H1 (cell line): ENCODE measurements around the gene SDC4. TPM values are rescaled to one million over a fixed set of nuclear protein-coding genes. Genes with fewer than 3 reads are reported as not detected.

Experiments used
- CTCF ChIA-PET: fragments of 300-600 bp; sonication (Branson Sonifier 250); formaldehyde crosslinking; loops from one replicate; lab custom pipeline; 2021; ENCODE audit not compliant: partially characterized antibody; lab: Charles Lee
- POLR2A ChIA-PET: fragments of 300-600 bp; sonication (Branson Sonifier 250); formaldehyde crosslinking; loops from one replicate; lab custom pipeline; 2021; ENCODE audit warnings: inconsistent platforms; ENCODE audit not compliant: partially characterized antibody; lab: Charles Lee
- DNase-seq, 2 experiments: peaks; one replicate each; pipeline versions ENCODE4 v3.0.0 to v3.0.0-alpha.2; 2010 to 2022; ENCODE audit warnings: low spot score in 2 of 2, low read depth in 1 of 2, mixed read lengths in 1 of 2
- FAIRE-seq: peaks from 2 replicates; lab custom pipeline; 2011; peaks lifted over from hg19 to GRCh38; lab: Jason Lieb, UNC
- H2AFZ ChIP-seq: 2 replicates; pipeline ENCODE4 v1.8.1; 2012; ENCODE audit warnings: low read length, inconsistent platforms
- H2AK5ac ChIP-seq: 2 replicates; pipeline ENCODE4 v1.6.1; 2013; ENCODE audit warnings: low read depth, low read length
- H2BK120ac ChIP-seq: replicated peaks from 2 replicates; pipeline ENCODE3; 2013; ENCODE audit warnings: low read depth, low read length, inconsistent platforms
- H2BK12ac ChIP-seq: 2 replicates; pipeline ENCODE4 v1.6.1; 2013; ENCODE audit warnings: low read depth, low read length
- H2BK15ac ChIP-seq: 2 replicates; pipeline ENCODE4 v1.6.1; 2013; ENCODE audit warnings: low read length
- H2BK20ac ChIP-seq: 2 replicates; pipeline ENCODE4 v1.6.1; 2013; ENCODE audit warnings: low read length
- H2BK5ac ChIP-seq: 2 replicates; pipeline ENCODE4 v1.6.1; 2013; ENCODE audit warnings: low read depth, low read length
- H3K14ac ChIP-seq: 2 replicates; pipeline ENCODE4 v1.6.1; 2013; ENCODE audit warnings: inconsistent platforms; ENCODE audit not compliant: insufficient read length
- H3K18ac ChIP-seq: 2 replicates; pipeline ENCODE4 v1.6.1; 2013; ENCODE audit warnings: low read length; ENCODE audit errors: extremely low read depth
- H3K23ac ChIP-seq: 2 replicates; pipeline ENCODE4 v1.6.1; 2013; ENCODE audit warnings: inconsistent platforms; ENCODE audit not compliant: insufficient read length
- H3K23me2 ChIP-seq: 2 replicates; pipeline ENCODE4 v1.6.1; 2013; ENCODE audit warnings: low read depth, low read length
- H3K27ac ChIP-seq: 2 replicates; pipeline ENCODE4 v1.6.1; 2011; ENCODE audit warnings: low read depth, low read length, inconsistent platforms
- H3K27me3 ChIP-seq, 4 experiments: replicated peaks in 1 of 4; 1 replicate in 1 of 4; 2 replicates in 3 of 4; pipeline versions ENCODE4 v1.6.1 to v1.8.1; 2011 to 2013; ENCODE audit warnings: low read length in 3 of 4, mild to moderate bottlenecking in 3 of 4, inconsistent platforms in 2 of 4, mixed read lengths in 2 of 4, moderate library complexity in 1 of 4; ENCODE audit not compliant: control insufficient read depth in 3 of 4, insufficient read depth in 3 of 4; ENCODE audit errors: extremely low read depth in 1 of 4
- H3K36me3 ChIP-seq, 4 experiments: 2 replicates each; pipeline versions ENCODE4 v1.6.1 to v1.8.1; 2011 to 2013; ENCODE audit warnings: mild to moderate bottlenecking in 4 of 4, low read length in 3 of 4, moderate library complexity in 2 of 4, control low read depth in 1 of 4, inconsistent platforms in 1 of 4; ENCODE audit not compliant: insufficient read depth in 4 of 4, control insufficient read depth in 2 of 4
- H3K4ac ChIP-seq: replicated peaks from 2 replicates; pipeline ENCODE3; 2013; ENCODE audit warnings: low read length, low read depth, mixed read lengths, inconsistent platforms; ENCODE audit not compliant: insufficient read length
- H3K4me1 ChIP-seq, 4 experiments: replicated peaks in 1 of 4; 1 replicate in 1 of 4; 2 replicates in 3 of 4; pipeline versions ENCODE4 v1.6.1 to v1.8.1; 2011 to 2013; ENCODE audit warnings: low read length in 3 of 4, inconsistent platforms in 2 of 4, mixed read lengths in 1 of 4; ENCODE audit not compliant: insufficient read depth in 4 of 4, control insufficient read depth in 3 of 4
- H3K4me2 ChIP-seq, 2 experiments: 2 replicates each; pipeline versions ENCODE4 v1.6.1 to v1.8.1; 2011 to 2013; ENCODE audit warnings: low read depth in 2 of 2, low read length in 2 of 2, control low read depth in 1 of 2, inconsistent platforms in 1 of 2, mild to moderate bottlenecking in 1 of 2; ENCODE audit not compliant: insufficient read depth in 1 of 2
- H3K4me3 ChIP-seq, 4 experiments: fragments of 200-600, 300-600 bp in 1 of 4; sonication (generic), shearing (Covaris generic), sonication (Bioruptor Twin) in 1 of 4; 2 replicates each; pipeline versions ENCODE4 v1.5.1 to v1.8.1; 2011 to 2016; ENCODE audit warnings: low read length in 4 of 4, low read depth in 3 of 4, control low read depth in 2 of 4, inconsistent platforms in 2 of 4, mild to moderate bottlenecking in 2 of 4, mixed read lengths in 1 of 4, moderate library complexity in 1 of 4; ENCODE audit not compliant: insufficient read depth in 2 of 4; ENCODE audit errors: extremely low read depth in 1 of 4
- H3K56ac ChIP-seq: replicated peaks from 2 replicates; pipeline ENCODE3; 2013; ENCODE audit warnings: low read depth, mild to moderate bottlenecking, mixed read lengths, low read length, inconsistent platforms; ENCODE audit not compliant: insufficient read length
- H3K79me1 ChIP-seq: 2 replicates; pipeline ENCODE4 v1.6.1; 2013; ENCODE audit warnings: low read depth, low read length, control low read depth
- H3K79me2 ChIP-seq, 2 experiments: 2 replicates each; pipeline versions ENCODE4 v1.6.1 to v1.8.1; 2012 to 2013; ENCODE audit warnings: low read length in 2 of 2, mild to moderate bottlenecking in 2 of 2, inconsistent platforms in 1 of 2; ENCODE audit not compliant: insufficient read depth in 2 of 2, control insufficient read depth in 1 of 2
- H3K9ac ChIP-seq, 4 experiments: replicated peaks in 1 of 4; 1 replicate in 1 of 4; 2 replicates in 3 of 4; pipeline versions ENCODE4 v1.6.1 to v1.8.1; 2011 to 2013; ENCODE audit warnings: low read depth in 3 of 4, low read length in 3 of 4, control low read depth in 2 of 4, mild to moderate bottlenecking in 2 of 4, moderate library complexity in 2 of 4, inconsistent platforms in 1 of 4; ENCODE audit errors: extremely low read depth in 1 of 4
- H3K9me3 ChIP-seq, 2 experiments: 2 replicates each; pipeline versions ENCODE4 v1.6.1 to v1.8.1; 2012 to 2013; ENCODE audit warnings: mild to moderate bottlenecking in 2 of 2, moderate library complexity in 2 of 2, control low read depth in 1 of 2, inconsistent platforms in 1 of 2, low read depth in 1 of 2, low read length in 1 of 2, mixed read lengths in 1 of 2; ENCODE audit not compliant: insufficient read depth in 2 of 2
- H4K20me1 ChIP-seq, 2 experiments: replicated peaks in 1 of 2; 2 replicates each; pipeline versions ENCODE3 to v1.8.1; 2011 to 2013; ENCODE audit warnings: inconsistent platforms in 2 of 2, low read length in 2 of 2, mild to moderate bottlenecking in 1 of 2; ENCODE audit not compliant: insufficient read depth in 2 of 2, control insufficient read depth in 1 of 2
- H4K5ac ChIP-seq: 2 replicates; pipeline ENCODE4 v1.6.1; 2013; ENCODE audit warnings: low read length, low read depth, mixed read lengths, inconsistent platforms; ENCODE audit not compliant: insufficient read length
- H4K8ac ChIP-seq: 2 replicates; pipeline ENCODE4 v1.8.0; 2013; ENCODE audit warnings: mild to moderate bottlenecking, moderate library complexity, low read length, inconsistent platforms; ENCODE audit not compliant: insufficient read depth; ENCODE audit errors: extremely low read depth
- H4K91ac ChIP-seq: replicated peaks from 2 replicates; pipeline ENCODE3; 2013; ENCODE audit warnings: low read length, mixed read lengths, inconsistent platforms; ENCODE audit not compliant: insufficient read length
- CTCF ChIP-seq, 3 experiments: IDR thresholded peaks; 1 replicate in 2 of 3; 2 replicates in 1 of 3; pipeline versions ENCODE4 v1.5.1 to v1.6.1; 2011; ENCODE audit warnings: low read length in 3 of 3, mild to moderate bottlenecking in 3 of 3, inconsistent platforms in 2 of 3, low read depth in 1 of 3, moderate library complexity in 1 of 3; ENCODE audit not compliant: insufficient read depth in 1 of 3; ENCODE audit errors: control extremely low read depth in 1 of 3
- EZH2 ChIP-seq: fragments of 200-600 bp; sonication (generic); IDR thresholded peaks from 2 replicates; pipeline ENCODE4 v1.7.1; 2012; ENCODE audit warnings: low read depth, mild to moderate bottlenecking, moderate library complexity, low read length, inconsistent platforms; ENCODE audit not compliant: severe bottlenecking
- HDAC2 ChIP-seq, 2 experiments: fragments of 300-600 bp in 1 of 2; sonication (generic) in 1 of 2; IDR thresholded peaks; 2 replicates each; pipeline ENCODE4 v1.6.1; 2011 to 2012; ENCODE audit warnings: low read depth in 2 of 2, low read length in 2 of 2, mild to moderate bottlenecking in 2 of 2, moderate library complexity in 2 of 2, borderline replicate concordance in 1 of 2, inconsistent platforms in 1 of 2
- HDAC6 ChIP-seq: IDR thresholded peaks from one replicate; pipeline ENCODE4 v1.7.1; 2012; ENCODE audit warnings: low read depth, mild to moderate bottlenecking, inconsistent platforms, low read length, moderate library complexity
- RAD21 ChIP-seq, 2 experiments: IDR thresholded peaks in 1 of 2; conservative IDR thresholded peaks in 1 of 2; 2 replicates each; pipeline ENCODE4 v1.6.1; 2011; ENCODE audit warnings: low read depth in 2 of 2, low read length in 2 of 2, improper control_type of control experiment in 1 of 2, inconsistent platforms in 1 of 2, mild to moderate bottlenecking in 1 of 2, moderate library complexity in 1 of 2
- SUZ12 ChIP-seq: fragments of 200-600 bp; sonication (generic); IDR thresholded peaks from 2 replicates; pipeline ENCODE4 v1.6.1; 2012; ENCODE audit warnings: mild to moderate bottlenecking, inconsistent platforms, low read length, moderate library complexity, mixed read lengths
- TBP ChIP-seq: IDR thresholded peaks from 2 replicates; pipeline ENCODE4 v1.6.1; 2011; ENCODE audit warnings: low read depth, low read length, improper control_type of control experiment
- WGBS, 2 experiments: shearing (Covaris generic) in 1 of 2; methylation state at CpG; one replicate each; pipeline versions ENCODE4 v1.1.6 to v1.1.7; 2013 to 2015; ENCODE audit warnings: low lambda C conversion rate in 2 of 2, mixed read lengths in 2 of 2, inconsistent platforms in 1 of 2, low coverage in 1 of 2, missing lambda C conversion rate in 1 of 2; ENCODE audit not compliant: insufficient replicate concordance in 2 of 2, insufficient coverage in 1 of 2, insufficient read length in 1 of 2; ENCODE audit errors: extremely low coverage in 1 of 2, missing lambda C conversion rate in 1 of 2; 5-methylcytosine and 5-hydroxymethylcytosine counted together
- polyA plus RNA-seq, 7 experiments: library from polyadenylated mRNA; depleted of rRNA in 3 of 7; stranded (reverse) in 5 of 7; unstranded in 2 of 7; fragments of >200 nt in 5 of 7; fragments of 200-250 nt in 2 of 7; gene quantifications; 1 replicate in 5 of 7; 2 replicates in 1 of 7; 4 replicates in 1 of 7; pipeline versions ENCODE4 v1.2.1 to v1.2.3, GENCODE V29; 2011 to 2013; ENCODE audit warnings: missing spikeins in 2 of 7, mixed read lengths in 2 of 7
- total RNA-seq: library from RNA; stranded (reverse); fragmentation: NEBNext Ultra II Directional; extraction: Animal tissue kit (Norgen Biotek cat#: 25700); gene quantifications from 2 replicates; pipeline ENCODE4 v1.2.1, GENCODE V29; 2021

The SDC4 gene
- total and polyA plus RNA-seq, 2 of the 8 experiments (the other 6 are each of a cell fraction or from before 2014, with no cell fraction given): 34.6 to 60.2 TPM

GRCh38 chr20:45345104-45345936 is 2.9 kb downstream of the SDC4 start:
- H3K27me3 ChIP-seq: no peaks in the 10 kb centered on the region
- no peak overlapping the region for H2BK15ac ChIP-seq
- no peak overlapping the region for H2BK120ac ChIP-seq
- H3K4me3 ChIP-seq: peak overlapping the region in 1 of 4 experiments; percentile 24; a peak in 1 of 8 replicates
- 77% methylated on average over 9 of the region's 9 CpGs; no CpG with 5 or more reads in 1 of the 2 experiments for WGBS, 2 experiments
- peaks cover 0 to 65% of the 10 kb centered on the region in 2 experiments; a peak in 2 of 4 replicates for H3K79me2 ChIP-seq
- peaks cover 43 to 68% (median 50%) of the 10 kb centered on the region in 4 experiments for H3K4me1 ChIP-seq
- ChIA-PET CTCF (interaction anchor here (0.7 to 6.5 kb wide), 10 partner anchors 14 to 91 kb away, joined by 3 to 33 read pairs (median 4); partner anchors contain the start of gene SYS1), POLR2A (interaction anchor here (1.5 to 6.8 kb wide), 3 partner anchors 15 to 100 kb away, joined by 3 to 113 read pairs (median 4); partner anchors contain the start of gene SYS1)
- no peak overlapping the region for H4K5ac ChIP-seq
- no peak for FAIRE-seq
- H4K91ac ChIP-seq: no peak overlapping the region
- H3K56ac ChIP-seq: no peak overlapping the region
- no peak for DNase-seq
- no peak overlapping the region for H3K14ac ChIP-seq
- H3K23ac ChIP-seq: no peak overlapping the region
- H2AFZ ChIP-seq: no peak overlapping the region
- H3K23me2 ChIP-seq: peaks cover 12% of the 10 kb centered on the region; the same call in 1 of the 2 replicates
- no peak overlapping the region; a peak in 1 of 7 replicates for H3K9ac ChIP-seq
- 0 out of 2 replicates have a peak overlapping the region, but pooled peaks have one; percentile 2 for H3K18ac ChIP-seq
- H3K9me3 ChIP-seq: no peaks in the 10 kb centered on the region
- no peaks in the 10 kb centered on the region; a peak in 1 of 8 replicates for H3K36me3 ChIP-seq
- H2BK20ac ChIP-seq: no peak overlapping the region
- H3K4me2 ChIP-seq: peak overlapping the region; percentile 32 to 96; a peak in 3 of 4 replicates
- no peak overlapping the region for H2BK12ac ChIP-seq
- no peak overlapping the region for H2AK5ac ChIP-seq
- peak overlapping the region; percentile 25; the same call in 1 of the 2 replicates for H2BK5ac ChIP-seq
- H4K8ac ChIP-seq: no peak overlapping the region
- no peak overlapping the region for H3K4ac ChIP-seq
- peaks cover 0 to 7% of the 10 kb centered on the region in 2 experiments for H4K20me1 ChIP-seq
- peaks cover 18% of the 10 kb centered on the region for H3K79me1 ChIP-seq
- no peak overlapping the region for H3K27ac ChIP-seq
- no peak for TF ChIP-seq TBP
- TF ChIP-seq HDAC6: no peak
- no peak for TF ChIP-seq HDAC2 (IDR thresholded peaks at IDR 0.05; ENCODE audit: borderline replicate concordance in 1 of 2, low read depth in 2 of 2, low read length in 2 of 2)
- no peak for TF ChIP-seq CTCF (IDR thresholded peaks at IDR 0.05; ENCODE audit: control extremely low read depth in 1 of 3, insufficient read depth in 1 of 3, low read depth in 1 of 3, low read length in 3 of 3)
- no peak for TF ChIP-seq EZH2
- TF ChIP-seq SUZ12: no peak
- no peak for TF ChIP-seq RAD21 (IDR thresholded peaks at IDR 0.05 in 1 of 2, conservative IDR thresholded peaks at IDR 0.05 in 1 of 2; ENCODE audit: low read depth in 2 of 2, low read length in 2 of 2)
